Epithelial cell of esophagus (primary cell): Measurements from ENCODE around the gene PFDN2.

ENCODE experiments used
- DNase-seq: peaks from one replicate; pipeline ENCODE4 v3.0.0; 2010; ENCODE audit warnings: low read depth
- H3K4me3 ChIP-seq: 2 replicates; pipeline ENCODE4 v1.5.1; 2011; ENCODE audit warnings: mild to moderate bottlenecking, low read length, control low read depth
- TF ChIP-seq, protein P1 (sequence below): IDR thresholded peaks from 2 replicates; pipeline ENCODE4 v1.5.1; 2011; ENCODE audit warnings: low read depth, mild to moderate bottlenecking, low read length, control low read depth, inconsistent platforms; ENCODE audit not compliant: insufficient read depth; ENCODE audit errors: missing control alignments

The PFDN2 gene

DNA sequence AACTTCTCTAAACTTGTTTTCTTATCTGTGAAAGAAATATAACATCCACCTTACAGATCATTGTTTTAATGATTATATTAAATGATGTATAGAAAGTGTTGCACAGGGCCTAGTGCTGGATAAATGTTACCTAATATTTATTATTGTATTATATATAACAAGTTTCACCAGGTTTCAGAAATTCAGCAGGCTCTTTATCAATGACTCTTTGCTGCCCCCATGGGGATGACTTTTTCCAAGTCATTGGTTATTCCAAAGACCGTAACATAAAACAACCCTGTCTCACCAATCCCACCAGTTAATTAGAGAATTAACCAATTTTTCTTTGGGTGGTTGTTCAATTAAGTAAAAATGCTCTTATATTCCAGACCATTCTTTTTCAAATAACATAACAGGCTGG, 21.9 kb upstream of the PFDN2 start:
- peak; percentile 68 for DNase-seq
- TF ChIP-seq, protein P1, sequence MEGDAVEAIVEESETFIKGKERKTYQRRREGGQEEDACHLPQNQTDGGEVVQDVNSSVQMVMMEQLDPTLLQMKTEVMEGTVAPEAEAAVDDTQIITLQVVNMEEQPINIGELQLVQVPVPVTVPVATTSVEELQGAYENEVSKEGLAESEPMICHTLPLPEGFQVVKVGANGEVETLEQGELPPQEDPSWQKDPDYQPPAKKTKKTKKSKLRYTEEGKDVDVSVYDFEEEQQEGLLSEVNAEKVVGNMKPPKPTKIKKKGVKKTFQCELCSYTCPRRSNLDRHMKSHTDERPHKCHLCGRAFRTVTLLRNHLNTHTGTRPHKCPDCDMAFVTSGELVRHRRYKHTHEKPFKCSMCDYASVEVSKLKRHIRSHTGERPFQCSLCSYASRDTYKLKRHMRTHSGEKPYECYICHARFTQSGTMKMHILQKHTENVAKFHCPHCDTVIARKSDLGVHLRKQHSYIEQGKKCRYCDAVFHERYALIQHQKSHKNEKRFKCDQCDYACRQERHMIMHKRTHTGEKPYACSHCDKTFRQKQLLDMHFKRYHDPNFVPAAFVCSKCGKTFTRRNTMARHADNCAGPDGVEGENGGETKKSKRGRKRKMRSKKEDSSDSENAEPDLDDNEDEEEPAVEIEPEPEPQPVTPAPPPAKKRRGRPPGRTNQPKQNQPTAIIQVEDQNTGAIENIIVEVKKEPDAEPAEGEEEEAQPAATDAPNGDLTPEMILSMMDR, result peak; percentile 58
- no peak overlapping the region for H3K4me3 ChIP-seq

DNA sequence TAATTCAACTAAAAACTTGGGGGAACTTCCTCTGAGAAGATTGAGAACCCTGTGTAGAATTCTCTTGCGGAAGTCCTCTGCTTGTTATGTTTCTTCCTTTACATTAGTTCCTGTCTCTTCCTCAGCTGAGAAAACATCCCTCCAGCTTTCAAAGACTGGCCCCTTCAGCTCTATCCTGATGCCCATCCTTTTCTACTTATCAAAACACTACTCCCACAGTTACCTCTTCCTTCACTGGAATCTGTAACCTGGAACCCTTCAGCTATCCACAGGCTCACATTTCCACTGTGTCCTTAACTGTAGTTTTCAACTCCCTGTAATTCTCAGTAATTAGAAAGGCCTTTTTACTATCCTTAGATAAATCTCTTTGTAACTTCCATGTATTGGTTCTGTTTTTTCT, 20.6 kb upstream of the PFDN2 start:
- H3K4me3 ChIP-seq, result no peak overlapping the region
- TF ChIP-seq, protein P1, result no peak
- no peak for DNase-seq

DNA sequence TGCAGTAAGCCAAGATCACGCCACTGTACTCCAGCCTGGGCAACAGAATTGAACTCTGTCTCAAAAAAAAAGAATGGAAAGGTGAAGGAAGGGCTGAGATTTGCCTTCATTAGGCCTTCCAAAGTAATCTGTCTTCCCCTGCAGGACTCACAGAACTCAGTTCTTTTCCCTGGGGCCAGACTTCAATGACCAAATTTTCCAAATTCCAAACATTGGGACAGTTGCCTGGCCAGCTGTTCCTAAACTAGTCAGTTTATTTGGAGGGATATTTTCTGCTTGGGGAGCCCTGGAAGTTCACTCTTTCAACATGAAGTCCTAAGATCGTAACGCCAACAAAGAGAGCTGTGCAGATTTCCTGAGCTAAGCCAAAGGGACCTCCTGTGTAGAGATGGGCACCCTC, 20.0 kb upstream of the PFDN2 start:
- TF ChIP-seq, protein P1, result no peak
- no peak overlapping the region for H3K4me3 ChIP-seq
- DNase-seq, result no peak

DNA sequence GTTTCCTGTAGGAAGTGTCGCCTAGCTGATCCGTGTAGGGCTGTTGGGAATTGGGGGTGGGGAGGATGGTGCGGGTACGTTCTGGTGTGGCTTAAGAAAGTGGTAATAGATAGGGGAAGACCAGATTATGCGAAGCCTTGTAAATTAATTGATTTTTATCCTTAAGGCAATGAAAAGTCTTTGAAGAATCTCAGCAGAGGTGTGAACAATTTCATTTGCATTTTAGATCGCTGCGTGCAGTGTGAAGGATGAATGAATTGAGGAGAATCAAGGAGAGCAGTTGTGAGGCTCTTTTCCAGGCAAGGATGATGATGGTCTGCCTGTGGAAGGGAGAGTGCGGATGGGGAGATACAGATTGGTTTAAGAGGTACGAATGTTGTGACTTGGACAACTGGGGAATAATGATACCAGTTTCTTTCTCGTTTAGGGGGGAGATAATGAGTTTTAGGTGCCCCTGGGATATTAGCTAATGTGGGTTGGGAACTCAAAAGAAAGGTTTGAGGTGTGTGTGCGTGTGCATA, 15.4 kb upstream of the PFDN2 start:
- DNase-seq, result peak; percentile 38
- TF ChIP-seq, protein P1, result no peak
- peak overlapping the region; percentile 78 for H3K4me3 ChIP-seq

DNA sequence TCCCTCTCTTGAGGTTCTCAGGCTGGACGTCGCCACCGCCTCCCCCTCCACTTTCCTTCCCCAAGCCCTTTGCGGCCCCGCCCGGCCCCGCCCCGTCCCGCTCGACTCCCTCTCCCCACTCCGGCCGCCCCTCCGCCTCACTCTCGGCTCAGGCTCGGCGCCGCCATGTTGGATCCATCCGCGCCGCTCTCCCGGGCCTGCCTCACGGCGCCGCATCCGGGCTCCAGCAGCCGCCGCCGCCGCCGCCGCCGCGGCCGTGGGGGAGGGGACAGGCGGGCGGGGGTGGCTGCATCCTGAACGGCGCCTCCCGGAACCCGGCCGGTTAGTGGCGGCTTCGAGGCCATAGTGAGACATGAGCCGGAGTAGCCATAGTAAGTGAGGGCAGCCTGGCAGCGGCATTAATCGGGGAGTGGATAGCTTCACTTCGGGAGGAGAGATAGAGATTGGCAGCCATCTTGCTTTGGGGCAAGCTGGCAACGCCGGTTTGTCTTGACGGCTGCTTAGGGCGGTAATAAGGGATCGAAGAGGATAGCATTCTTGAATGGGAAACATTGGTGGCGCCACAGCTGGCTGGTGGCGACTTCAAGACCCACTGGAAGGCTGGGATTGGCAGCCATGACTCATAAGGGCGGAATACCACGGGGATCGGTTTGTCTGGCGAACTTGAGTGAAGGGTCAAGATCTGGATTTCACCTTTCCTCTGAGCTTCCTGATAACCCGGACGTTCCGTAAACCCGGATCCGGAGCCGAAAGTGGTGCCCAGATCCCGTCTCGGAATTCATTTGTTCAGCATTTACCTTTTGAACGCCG, 14.8 kb upstream of the PFDN2 start, which contains the start of gene DEDD:
Gene DEDD, minus strand, starts transcription at position 258 of the 810 bp plus-strand sequence. CDS start 8,205 bp downstream, outside the sequence.
- H3K4me3 ChIP-seq, result peak within 1 kb of the TSS; percentile 78
- peak; percentile 96 for DNase-seq
- TF ChIP-seq, protein P1, result no peak

DNA sequence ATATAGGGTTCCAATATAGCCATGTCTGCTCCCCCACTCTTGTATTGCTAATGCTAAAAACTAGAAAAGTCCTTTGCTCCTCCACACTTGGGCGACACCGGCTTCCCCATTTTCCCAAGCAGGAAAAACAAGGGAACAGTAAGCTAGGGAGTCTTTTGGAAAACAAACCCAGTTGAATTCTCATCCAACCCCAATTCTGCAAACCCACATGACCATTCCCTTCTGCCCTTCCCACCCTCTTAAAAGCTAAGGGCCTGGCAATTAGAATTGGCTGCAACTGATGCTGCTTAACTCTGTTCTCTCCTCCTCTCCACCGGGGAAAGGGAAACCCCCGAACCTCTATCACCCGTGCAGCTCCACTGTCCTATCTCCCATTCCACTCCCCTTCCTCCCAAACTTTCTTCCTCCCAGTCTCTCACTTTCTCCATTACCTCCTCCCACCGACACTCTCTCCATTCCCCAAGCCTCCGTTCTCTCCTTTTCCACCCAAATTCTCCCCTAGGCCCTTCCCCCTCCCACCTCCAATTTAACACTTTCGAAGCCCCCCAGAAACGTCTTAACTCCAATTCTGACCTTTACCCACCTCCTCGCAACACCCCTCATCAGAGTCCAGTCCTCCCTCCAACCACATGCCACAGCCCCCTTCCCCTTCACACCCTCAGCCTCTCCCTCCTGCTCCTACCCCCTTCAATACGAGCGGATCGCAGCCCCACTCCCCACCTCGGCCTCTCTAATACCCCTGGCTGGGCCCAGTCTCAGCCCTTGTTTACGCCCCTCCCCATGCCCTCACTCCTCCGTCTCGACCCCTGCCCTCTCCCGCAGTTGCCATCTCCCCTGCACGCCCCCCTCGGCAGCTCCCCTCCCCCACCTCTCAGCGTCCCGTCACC, 13.9 kb upstream of the PFDN2 start:
- DNase-seq, result no peak
- peak overlapping the region; percentile 78 for H3K4me3 ChIP-seq
- TF ChIP-seq, protein P1, result no peak
